ENCODE results near the gene FAM25G. TPM values are rescaled to one million over a fixed set of nuclear protein-coding genes. Genes with fewer than 3 reads are reported as not detected.
"Not testable (repeated sequence)": the region's sequence is repeated elsewhere in the genome, so short reads cannot be mapped to it uniquely, and the experiment has no call there.

FAM25G gene
- total RNA-seq, 1 experiment from 2014 or later, result not detected

- not testable (repeated sequence) for H3K9me3 Mint-ChIP-seq; DNase-seq (ENCODE audit: low spot score); H3K36me3 Mint-ChIP-seq
These were observed 13.4 kb downstream of the FAM25G start for GRCh38 chr10:47478114-47478513.

GRCh38 chr10:47477078-47477477 is 14.4 kb downstream of the FAM25G start:
- POLR2A ChIA-PET; H3K4me3 Mint-ChIP-seq; H3K27me3 Mint-ChIP-seq (ENCODE audit: low read depth); DNase-seq (ENCODE audit: low spot score); H3K27ac Mint-ChIP-seq; H3K36me3 Mint-ChIP-seq; ATAC-seq; H3K9me3 Mint-ChIP-seq; CTCF ChIA-PET; H3K4me1 Mint-ChIP-seq: not testable (repeated sequence)

More at GRCh38 chr10:47478114-47478513, 13.4 kb downstream of the FAM25G start:
- POLR2A ChIA-PET; H3K27ac Mint-ChIP-seq; H3K4me1 Mint-ChIP-seq; CTCF ChIA-PET; H3K27me3 Mint-ChIP-seq (ENCODE audit: low read depth); H3K4me3 Mint-ChIP-seq: not testable (repeated sequence)
- peak; percentile 53 for ATAC-seq

GRCh38 chr10:47475101-47475500 is 16.4 kb downstream of the FAM25G start:
- H3K4me1 Mint-ChIP-seq; ATAC-seq; H3K9me3 Mint-ChIP-seq; H3K27ac Mint-ChIP-seq; POLR2A ChIA-PET; H3K36me3 Mint-ChIP-seq; H3K4me3 Mint-ChIP-seq; CTCF ChIA-PET; DNase-seq (ENCODE audit: low spot score); H3K27me3 Mint-ChIP-seq (ENCODE audit: low read depth): not testable (repeated sequence)

- H3K4me1 Mint-ChIP-seq; ATAC-seq; H3K27me3 Mint-ChIP-seq (ENCODE audit: low read depth); H3K4me3 Mint-ChIP-seq; H3K27ac Mint-ChIP-seq; DNase-seq (ENCODE audit: low spot score); H3K9me3 Mint-ChIP-seq; CTCF ChIA-PET; H3K36me3 Mint-ChIP-seq; POLR2A ChIA-PET: not testable (repeated sequence)
These were observed 18.0 kb downstream of the FAM25G start for GRCh38 chr10:47473516-47473915.

GRCh38 chr10:47472647-47473046 is 18.9 kb downstream of the FAM25G start:
- H3K36me3 Mint-ChIP-seq; POLR2A ChIA-PET; H3K4me3 Mint-ChIP-seq; H3K27me3 Mint-ChIP-seq (ENCODE audit: low read depth); H3K27ac Mint-ChIP-seq; H3K9me3 Mint-ChIP-seq; DNase-seq (ENCODE audit: low spot score); CTCF ChIA-PET; H3K4me1 Mint-ChIP-seq; ATAC-seq: not testable (repeated sequence)

- H3K4me3 Mint-ChIP-seq; H3K9me3 Mint-ChIP-seq; H3K27me3 Mint-ChIP-seq (ENCODE audit: low read depth); DNase-seq (ENCODE audit: low spot score); CTCF ChIA-PET; H3K36me3 Mint-ChIP-seq; H3K27ac Mint-ChIP-seq; H3K4me1 Mint-ChIP-seq; POLR2A ChIA-PET: not testable (repeated sequence)
- ATAC-seq, result peak; percentile 23; the same call in 1 of the 2 replicates
These were observed 19.4 kb downstream of the FAM25G start for GRCh38 chr10:47472072-47472471.

- ATAC-seq; H3K27me3 Mint-ChIP-seq (ENCODE audit: low read depth); H3K4me1 Mint-ChIP-seq; DNase-seq (ENCODE audit: low spot score); H3K4me3 Mint-ChIP-seq; POLR2A ChIA-PET; H3K27ac Mint-ChIP-seq; H3K9me3 Mint-ChIP-seq; CTCF ChIA-PET; H3K36me3 Mint-ChIP-seq: not testable (repeated sequence)
These were observed 22.6 kb downstream of the FAM25G start for GRCh38 chr10:47468731-47469528.

- DNase-seq (ENCODE audit: low spot score); H3K27ac Mint-ChIP-seq; H3K9me3 Mint-ChIP-seq; H3K36me3 Mint-ChIP-seq; H3K4me1 Mint-ChIP-seq; H3K4me3 Mint-ChIP-seq; CTCF ChIA-PET; ATAC-seq; H3K27me3 Mint-ChIP-seq (ENCODE audit: low read depth); POLR2A ChIA-PET: not testable (repeated sequence)
These were observed 23.5 kb downstream of the FAM25G start for GRCh38 chr10:47467957-47468356.

- H3K4me1 Mint-ChIP-seq; H3K4me3 Mint-ChIP-seq; POLR2A ChIA-PET; H3K36me3 Mint-ChIP-seq; DNase-seq (ENCODE audit: low spot score); H3K27ac Mint-ChIP-seq; H3K9me3 Mint-ChIP-seq; ATAC-seq; CTCF ChIA-PET; H3K27me3 Mint-ChIP-seq (ENCODE audit: low read depth): not testable (repeated sequence)
These were observed 24.0 kb downstream of the FAM25G start for GRCh38 chr10:47467458-47467857.

GRCh38 chr10:47465216-47465917 is 26.1 kb downstream of the FAM25G start:
- H3K27ac Mint-ChIP-seq; CTCF ChIA-PET; ATAC-seq; DNase-seq (ENCODE audit: low spot score); H3K36me3 Mint-ChIP-seq; H3K9me3 Mint-ChIP-seq; H3K4me3 Mint-ChIP-seq; H3K4me1 Mint-ChIP-seq; H3K27me3 Mint-ChIP-seq (ENCODE audit: low read depth); POLR2A ChIA-PET: not testable (repeated sequence)

- ATAC-seq, result peak; percentile 76
These were observed 28.7 kb downstream of the FAM25G start for GRCh38 chr10:47462577-47463358.

GRCh38 chr10:47461261-47461687 is 30.2 kb downstream of the FAM25G start:
- POLR2A ChIA-PET; H3K4me1 Mint-ChIP-seq; H3K27me3 Mint-ChIP-seq (ENCODE audit: low read depth); H3K9me3 Mint-ChIP-seq; H3K36me3 Mint-ChIP-seq; CTCF ChIA-PET; H3K27ac Mint-ChIP-seq: not testable (repeated sequence)
- ATAC-seq (peak; percentile 76), DNase-seq (ENCODE audit: low spot score) (peak; percentile 32)
- H3K4me3 Mint-ChIP-seq, result peak overlapping the region; percentile 53

More at GRCh38 chr10:47462577-47463358, 28.7 kb downstream of the FAM25G start:
- POLR2A ChIA-PET; H3K27ac Mint-ChIP-seq; H3K4me1 Mint-ChIP-seq; H3K36me3 Mint-ChIP-seq; CTCF ChIA-PET; H3K4me3 Mint-ChIP-seq; DNase-seq (ENCODE audit: low spot score); H3K9me3 Mint-ChIP-seq; H3K27me3 Mint-ChIP-seq (ENCODE audit: low read depth): not testable (repeated sequence)

All from WTC11 (cell line).